GM12878 (cell line): Measurements from ENCODE around the gene AVEN. TPM values are rescaled to one million over a fixed set of nuclear protein-coding genes. Genes with fewer than 3 reads are reported as not detected.

Experiments
- ATAC-seq: fragments of 200-7000 bp; cut with Tn5 transposase; 3 replicates; pipeline ENCODE4 v1.9.1; 2020; ENCODE audit warnings: mild to moderate bottlenecking, moderate library complexity
- BruUV-seq: library from RNA; stranded (reverse); fragments of 400-500 nt; replicated peaks from 2 replicates; lab custom pipeline; 2021; lab: Mats Ljungman, UMichigan
- CTCF ChIA-PET: fragments of 300-600 bp; sonication (Branson Sonifier 250); formaldehyde crosslinking; extraction: SDS; loops from one replicate; lab custom pipeline; 2021; ENCODE audit warnings: inconsistent platforms; lab: Yijun Ruan, JAX
- POLR2A ChIA-PET: fragments of 350-600 bp; formaldehyde crosslinking; extraction: SDS; loops from one replicate; lab custom pipeline; 2021; ENCODE audit warnings: inconsistent platforms; lab: Charles Lee
- RAD21 ChIA-PET: fragments of 300-600 bp; sonication (Branson Sonifier 250); formaldehyde crosslinking; loops from one replicate; lab custom pipeline; 2023; ENCODE audit warnings: antibody characterized with exemption; ENCODE audit not compliant: unreplicated experiment; lab: Charles Lee
- SMC1A ChIA-PET: fragments of 300-600 bp; sonication (Branson Sonifier 250); formaldehyde crosslinking; loops from one replicate; lab custom pipeline; 2023; ENCODE audit not compliant: unreplicated experiment, uncharacterized antibody; lab: Charles Lee
- DNase-seq: peaks from one replicate; pipeline ENCODE4 v3.0.0-alpha.2; 2011; ENCODE audit warnings: low read depth, low spot score
- FAIRE-seq: peaks from 3 replicates; lab custom pipeline; 2011; peaks lifted over from hg19 to GRCh38; lab: Jason Lieb, UNC
- H2AFZ ChIP-seq: 2 replicates; pipeline ENCODE4 v1.6.0; 2011; ENCODE audit warnings: low read depth, low read length, control low read depth; ENCODE audit not compliant: control insufficient read depth
- H3K27ac ChIP-seq: 2 replicates; pipeline ENCODE4 v1.5.1; 2011; ENCODE audit warnings: control low read depth; ENCODE audit not compliant: control insufficient read depth, insufficient read depth
- H3K27me3 ChIP-seq, 2 experiments: replicated peaks in 1 of 2; 2 replicates each; pipeline versions ENCODE4 v1.6.0 to v1.6.1; 2011; ENCODE audit warnings: low read length in 1 of 2; ENCODE audit not compliant: control insufficient read depth in 2 of 2, insufficient read depth in 2 of 2
- H3K36me3 ChIP-seq, 2 experiments: 2 replicates each; pipeline ENCODE4 v1.5.1; 2011; ENCODE audit warnings: low read length in 1 of 2; ENCODE audit not compliant: control insufficient read depth in 2 of 2, insufficient read depth in 2 of 2
- H3K4me1 ChIP-seq: 2 replicates; pipeline ENCODE4 v1.6.1; 2011; ENCODE audit warnings: mild to moderate bottlenecking, low read length, moderate library complexity, mixed read lengths; ENCODE audit not compliant: control insufficient read depth, insufficient read depth
- H3K4me2 ChIP-seq: 2 replicates; pipeline ENCODE4 v1.6.0; 2011; ENCODE audit warnings: control low read depth; ENCODE audit not compliant: control insufficient read depth, insufficient read depth
- H3K4me3 ChIP-seq: fragments of 200-600 bp; sonication (generic); 2 replicates; pipeline ENCODE4 v1.5.1; 2016
- H3K79me2 ChIP-seq: 2 replicates; pipeline ENCODE4 v1.6.0; 2011; ENCODE audit warnings: low read length; ENCODE audit not compliant: control insufficient read depth, insufficient read depth
- H3K9ac ChIP-seq: 2 replicates; pipeline ENCODE4 v1.8.0; 2011; ENCODE audit warnings: low read length, control low read depth, mixed read lengths; ENCODE audit not compliant: control insufficient read depth, insufficient read depth
- H3K9me3 ChIP-seq: replicated peaks from 3 replicates; pipeline ENCODE4 v1.5.1; 2011; ENCODE audit warnings: mild to moderate bottlenecking, low read length; ENCODE audit not compliant: control insufficient read depth, insufficient read depth
- H4K20me1 ChIP-seq: 2 replicates; pipeline ENCODE4 v1.6.0; 2011; ENCODE audit not compliant: control insufficient read depth, insufficient read depth
- BHLHE40 ChIP-seq, 2 experiments: fragments of 450-650 bp in 1 of 2; IDR thresholded peaks; 2 replicates each; pipeline ENCODE4 v1.6.1; 2011 to 2017; ENCODE audit warnings: low read depth in 2 of 2, borderline replicate concordance in 1 of 2, improper control_type of control experiment in 1 of 2, low read length in 1 of 2, mild to moderate bottlenecking in 1 of 2
- CBX3 ChIP-seq: fragments of 200-600 bp; sonication (generic); IDR thresholded peaks from 2 replicates; pipeline ENCODE4 v1.6.1; 2016; ENCODE audit warnings: low read depth, borderline replicate concordance
- CREB1 ChIP-seq: IDR thresholded peaks from 2 replicates; pipeline ENCODE4 v1.6.1; 2012; ENCODE audit warnings: low read depth, mild to moderate bottlenecking, inconsistent platforms
- ETV6 ChIP-seq, 2 experiments: fragments of 450-650 bp in 1 of 2; IDR thresholded peaks in 1 of 2; conservative IDR thresholded peaks in 1 of 2; 2 replicates each; pipeline ENCODE4 v1.6.1; 2014; ENCODE audit warnings: antibody characterized with exemption in 1 of 2, borderline replicate concordance in 1 of 2, low read depth in 1 of 2, mild to moderate bottlenecking in 1 of 2, moderate library complexity in 1 of 2
- POLR2A ChIP-seq: IDR thresholded peaks from 2 replicates; pipeline ENCODE4 v1.6.1; 2011; ENCODE audit warnings: low read depth, mild to moderate bottlenecking, low read length
- POU2F2 ChIP-seq: IDR thresholded peaks from 3 replicates; pipeline ENCODE4 v1.6.1; 2011; ENCODE audit warnings: low read depth, mild to moderate bottlenecking, low read length, borderline replicate concordance
- RAD51 ChIP-seq: fragments of 450-650 bp; IDR thresholded peaks from 2 replicates; pipeline ENCODE4 v1.6.1; 2016; ENCODE audit warnings: moderate library complexity, mild to moderate bottlenecking, inconsistent platforms
- RCOR1 ChIP-seq: conservative IDR thresholded peaks from 2 replicates; pipeline ENCODE4 v1.6.1; 2012; ENCODE audit warnings: low read depth, low read length, improper control_type of control experiment
- SIX5 ChIP-seq: IDR thresholded peaks from 2 replicates; pipeline ENCODE4 v1.6.1; 2011; ENCODE audit warnings: mild to moderate bottlenecking, low read depth, low read length, moderate library complexity; ENCODE audit not compliant: severe bottlenecking
- SMAD1 ChIP-seq: fragments of 450-650 bp; IDR thresholded peaks from 2 replicates; pipeline ENCODE4 v1.6.1; 2018; ENCODE audit warnings: mild to moderate bottlenecking, low read depth; ENCODE audit not compliant: partially characterized antibody
- SRF ChIP-seq, 2 experiments: IDR thresholded peaks; 2 replicates each; pipeline ENCODE4 v1.6.1; 2011; ENCODE audit warnings: low read depth in 2 of 2, low read length in 2 of 2, mild to moderate bottlenecking in 1 of 2, moderate library complexity in 1 of 2
- TARDBP ChIP-seq: IDR thresholded peaks from 2 replicates; pipeline ENCODE4 v1.6.1; 2016; ENCODE audit warnings: borderline replicate concordance
- WGBS: methylation state at CpG from one replicate; pipeline ENCODE4 v1.1.6; 2016; ENCODE audit warnings: low lambda C conversion rate; ENCODE audit not compliant: insufficient replicate concordance, insufficient coverage; ENCODE audit errors: missing lambda C conversion rate; 5-methylcytosine and 5-hydroxymethylcytosine counted together
- in situ Hi-C: fragments of 300-500 bp; cut with MboI; formaldehyde crosslinking; loops from 9 replicates; pipeline ENCODE4 v1.14.3; 2018; ENCODE audit warnings: mixed read lengths
- intact Hi-C: fragments of 100-400 bp; cut with micrococcal nuclease; formaldehyde crosslinking; loops from one replicate; pipeline ENCODE4 v1.14.2; 2022; ENCODE audit not compliant: unreplicated experiment
- polyA plus RNA-seq, 11 experiments: library from polyadenylated mRNA; depleted of rRNA in 4 of 11; unstranded in 6 of 11; stranded (reverse) in 5 of 11; fragments of >200 nt; fragmentation: Nextera tagmentation in 4 of 11; fragmentation: Illumina TruSeq in 1 of 11; extraction: Ambion mirVana in 4 of 11; extraction: Trizol in 1 of 11; gene quantifications; 1 replicate in 1 of 11; 2 replicates in 10 of 11; pipeline versions ENCODE4 v1.2.1 to v1.2.3, GENCODE V29; 2011 to 2016; ENCODE audit warnings: inconsistent platforms in 2 of 11, missing spikeins in 2 of 11, low read depth in 1 of 11
- total RNA-seq, 4 experiments: library from RNA; depleted of rRNA in 3 of 4; stranded (reverse); fragments of >200 nt in 3 of 4; fragmentation: Illumina TruSeq in 1 of 4; extraction: Trizol in 1 of 4; gene quantifications; 2 replicates each; pipeline versions ENCODE4 v1.2.1 to v1.2.3, GENCODE V29; 2013 to 2021
- TF ChIP-seq, protein P1 (sequence below): fragments of 450-650 bp; IDR thresholded peaks from 2 replicates; pipeline ENCODE4 v1.6.1; 2017; ENCODE audit warnings: mild to moderate bottlenecking
- TF ChIP-seq, protein P2 (sequence below): IDR thresholded peaks from 2 replicates; pipeline ENCODE4 v1.6.1; 2012; ENCODE audit warnings: improper control_type of control experiment, low read depth, low read length; ENCODE audit not compliant: insufficient replicate concordance

Gene AVEN
- total and polyA plus RNA-seq, 10 of the 15 experiments (the other 5 are each of a cell fraction or from before 2014, with no cell fraction given), result 1.4 to 15.1 (median 10.5) TPM

GRCh38 chr15:33872416-33873106 is 166.4 kb downstream of the AVEN start:
- BruUV-seq, result no TSS peak
- intact Hi-C loops (no loop called here), in situ Hi-C loops (no loop called here)
- H3K36me3 ChIP-seq, result no peaks in the 10 kb centered on the region
- no peaks in the 10 kb centered on the region for H3K4me1 ChIP-seq
- ChIA-PET SMC1A (no interaction called here), RAD21 (interaction anchor here (0.6 kb wide), 1 partner anchor 21 kb away, joined by 4 read pairs; no protein-coding TSS in a partner anchor), POLR2A (no interaction called here), CTCF (interaction anchor here (1.1 kb wide), 1 partner anchor 11 kb away, joined by 4 read pairs; no protein-coding TSS in a partner anchor)
- no peaks in the 10 kb centered on the region for H4K20me1 ChIP-seq
- 92% methylated on average over 13 of the region's 13 CpGs for WGBS
- no peak for FAIRE-seq
- H3K79me2 ChIP-seq, result no peaks in the 10 kb centered on the region
- no peaks in the 10 kb centered on the region for H3K27me3 ChIP-seq
- no peak overlapping the region for H3K4me2 ChIP-seq
- DNase-seq, result no peak
- H3K4me3 ChIP-seq, result no peak overlapping the region
- no peaks in the 10 kb centered on the region for H3K9me3 ChIP-seq
- no peak overlapping the region for H2AFZ ChIP-seq
- ATAC-seq, result no peak
- no peak overlapping the region for H3K9ac ChIP-seq
- H3K27ac ChIP-seq, result no peak overlapping the region
- TF ChIP-seq, protein P1, sequence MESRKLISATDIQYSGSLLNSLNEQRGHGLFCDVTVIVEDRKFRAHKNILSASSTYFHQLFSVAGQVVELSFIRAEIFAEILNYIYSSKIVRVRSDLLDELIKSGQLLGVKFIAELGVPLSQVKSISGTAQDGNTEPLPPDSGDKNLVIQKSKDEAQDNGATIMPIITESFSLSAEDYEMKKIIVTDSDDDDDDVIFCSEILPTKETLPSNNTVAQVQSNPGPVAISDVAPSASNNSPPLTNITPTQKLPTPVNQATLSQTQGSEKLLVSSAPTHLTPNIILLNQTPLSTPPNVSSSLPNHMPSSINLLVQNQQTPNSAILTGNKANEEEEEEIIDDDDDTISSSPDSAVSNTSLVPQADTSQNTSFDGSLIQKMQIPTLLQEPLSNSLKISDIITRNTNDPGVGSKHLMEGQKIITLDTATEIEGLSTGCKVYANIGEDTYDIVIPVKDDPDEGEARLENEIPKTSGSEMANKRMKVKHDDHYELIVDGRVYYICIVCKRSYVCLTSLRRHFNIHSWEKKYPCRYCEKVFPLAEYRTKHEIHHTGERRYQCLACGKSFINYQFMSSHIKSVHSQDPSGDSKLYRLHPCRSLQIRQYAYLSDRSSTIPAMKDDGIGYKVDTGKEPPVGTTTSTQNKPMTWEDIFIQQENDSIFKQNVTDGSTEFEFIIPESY, result no peak
- no peak for TF ChIP-seq ETV6 (conservative IDR thresholded peaks at IDR 0.05 in 1 of 2, IDR thresholded peaks at IDR 0.05 in 1 of 2; ENCODE audit: borderline replicate concordance in 1 of 2, low read depth in 1 of 2)
- TF ChIP-seq, protein P2, sequence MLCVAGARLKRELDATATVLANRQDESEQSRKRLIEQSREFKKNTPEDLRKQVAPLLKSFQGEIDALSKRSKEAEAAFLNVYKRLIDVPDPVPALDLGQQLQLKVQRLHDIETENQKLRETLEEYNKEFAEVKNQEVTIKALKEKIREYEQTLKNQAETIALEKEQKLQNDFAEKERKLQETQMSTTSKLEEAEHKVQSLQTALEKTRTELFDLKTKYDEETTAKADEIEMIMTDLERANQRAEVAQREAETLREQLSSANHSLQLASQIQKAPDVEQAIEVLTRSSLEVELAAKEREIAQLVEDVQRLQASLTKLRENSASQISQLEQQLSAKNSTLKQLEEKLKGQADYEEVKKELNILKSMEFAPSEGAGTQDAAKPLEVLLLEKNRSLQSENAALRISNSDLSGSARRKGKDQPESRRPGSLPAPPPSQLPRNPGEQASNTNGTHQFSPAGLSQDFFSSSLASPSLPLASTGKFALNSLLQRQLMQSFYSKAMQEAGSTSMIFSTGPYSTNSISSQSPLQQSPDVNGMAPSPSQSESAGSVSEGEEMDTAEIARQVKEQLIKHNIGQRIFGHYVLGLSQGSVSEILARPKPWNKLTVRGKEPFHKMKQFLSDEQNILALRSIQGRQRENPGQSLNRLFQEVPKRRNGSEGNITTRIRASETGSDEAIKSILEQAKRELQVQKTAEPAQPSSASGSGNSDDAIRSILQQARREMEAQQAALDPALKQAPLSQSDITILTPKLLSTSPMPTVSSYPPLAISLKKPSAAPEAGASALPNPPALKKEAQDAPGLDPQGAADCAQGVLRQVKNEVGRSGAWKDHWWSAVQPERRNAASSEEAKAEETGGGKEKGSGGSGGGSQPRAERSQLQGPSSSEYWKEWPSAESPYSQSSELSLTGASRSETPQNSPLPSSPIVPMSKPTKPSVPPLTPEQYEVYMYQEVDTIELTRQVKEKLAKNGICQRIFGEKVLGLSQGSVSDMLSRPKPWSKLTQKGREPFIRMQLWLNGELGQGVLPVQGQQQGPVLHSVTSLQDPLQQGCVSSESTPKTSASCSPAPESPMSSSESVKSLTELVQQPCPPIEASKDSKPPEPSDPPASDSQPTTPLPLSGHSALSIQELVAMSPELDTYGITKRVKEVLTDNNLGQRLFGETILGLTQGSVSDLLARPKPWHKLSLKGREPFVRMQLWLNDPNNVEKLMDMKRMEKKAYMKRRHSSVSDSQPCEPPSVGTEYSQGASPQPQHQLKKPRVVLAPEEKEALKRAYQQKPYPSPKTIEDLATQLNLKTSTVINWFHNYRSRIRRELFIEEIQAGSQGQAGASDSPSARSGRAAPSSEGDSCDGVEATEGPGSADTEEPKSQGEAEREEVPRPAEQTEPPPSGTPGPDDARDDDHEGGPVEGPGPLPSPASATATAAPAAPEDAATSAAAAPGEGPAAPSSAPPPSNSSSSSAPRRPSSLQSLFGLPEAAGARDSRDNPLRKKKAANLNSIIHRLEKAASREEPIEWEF, result no peak
- no peak for TF ChIP-seq SMAD1
- no peak for TF ChIP-seq SIX5
- no peak for TF ChIP-seq CREB1
- no peak for TF ChIP-seq CBX3
- TF ChIP-seq SRF (IDR thresholded peaks at IDR 0.05; ENCODE audit: low read depth in 2 of 2, low read length in 2 of 2), result no peak
- no peak for TF ChIP-seq BHLHE40 (IDR thresholded peaks at IDR 0.05; ENCODE audit: borderline replicate concordance in 1 of 2, low read depth in 2 of 2, low read length in 1 of 2)
- TF ChIP-seq RAD51, result no peak
- no peak for TF ChIP-seq POLR2A
- TF ChIP-seq TARDBP, result no peak
- no peak for TF ChIP-seq RCOR1
- no peak for TF ChIP-seq POU2F2
